ENCODE measurements around the gene ZRANB3. TPM values are rescaled to one million over a fixed set of nuclear protein-coding genes. Genes with fewer than 3 reads are reported as not detected.

ZRANB3 gene
- total RNA-seq, 1 experiment from 2014 or later = 11.3 TPM

DNA sequence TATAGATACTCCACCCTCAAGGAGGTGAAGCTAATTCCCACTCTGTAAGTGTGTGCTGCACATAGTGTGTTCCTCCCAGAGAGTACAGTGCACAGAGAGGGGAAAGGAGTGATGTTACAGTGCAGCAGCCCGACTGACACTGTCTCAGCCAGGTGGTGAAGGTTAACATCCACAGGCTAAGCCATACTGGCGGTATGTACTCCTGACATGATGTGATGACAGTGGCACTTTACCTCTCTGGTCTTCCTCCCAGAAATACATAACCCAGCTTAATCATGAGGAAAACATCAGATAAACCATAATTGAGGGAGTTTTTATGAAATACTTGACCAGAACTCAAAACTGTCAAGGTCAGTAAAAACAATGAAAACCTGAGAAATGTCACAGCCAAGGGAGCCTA, 371.8 kb downstream of the ZRANB3 start:
- no peaks in the 10 kb centered on the region for H3K79me2 ChIP-seq (ENCODE audit: low read depth)
- intact Hi-C loops (cut with micrococcal nuclease; ENCODE audit: unreplicated experiment) = no loop called here
- ChIA-PET POLR2A (ENCODE audit: unreplicated experiment) (no interaction called here), CTCF (no interaction called here)
- H3K27me3 ChIP-seq (ENCODE audit: insufficient read depth, low read depth) = no peaks in the 10 kb centered on the region
- DNase-seq = no peak
- H2AFZ ChIP-seq = no peak overlapping the region
- no TSS peak for BruUV-seq (replicated peaks)
- H3K4me1 ChIP-seq (replicated peaks; ENCODE audit: insufficient read depth) = 0 out of 2 replicates have a peak, but pooled peaks cover under 1% of the 10 kb centered on the region
- H4K20me1 ChIP-seq (ENCODE audit: insufficient read depth) = no peaks in the 10 kb centered on the region; the same call in none of the 2 replicates
- no peaks in the 10 kb centered on the region for H3K9me3 ChIP-seq (ENCODE audit: insufficient read depth, low read depth)
- TF ChIP-seq EZH2 (IDR thresholded peaks at IDR 0.05; ENCODE audit: low read depth) = no peak
- TF ChIP-seq, protein P1, sequence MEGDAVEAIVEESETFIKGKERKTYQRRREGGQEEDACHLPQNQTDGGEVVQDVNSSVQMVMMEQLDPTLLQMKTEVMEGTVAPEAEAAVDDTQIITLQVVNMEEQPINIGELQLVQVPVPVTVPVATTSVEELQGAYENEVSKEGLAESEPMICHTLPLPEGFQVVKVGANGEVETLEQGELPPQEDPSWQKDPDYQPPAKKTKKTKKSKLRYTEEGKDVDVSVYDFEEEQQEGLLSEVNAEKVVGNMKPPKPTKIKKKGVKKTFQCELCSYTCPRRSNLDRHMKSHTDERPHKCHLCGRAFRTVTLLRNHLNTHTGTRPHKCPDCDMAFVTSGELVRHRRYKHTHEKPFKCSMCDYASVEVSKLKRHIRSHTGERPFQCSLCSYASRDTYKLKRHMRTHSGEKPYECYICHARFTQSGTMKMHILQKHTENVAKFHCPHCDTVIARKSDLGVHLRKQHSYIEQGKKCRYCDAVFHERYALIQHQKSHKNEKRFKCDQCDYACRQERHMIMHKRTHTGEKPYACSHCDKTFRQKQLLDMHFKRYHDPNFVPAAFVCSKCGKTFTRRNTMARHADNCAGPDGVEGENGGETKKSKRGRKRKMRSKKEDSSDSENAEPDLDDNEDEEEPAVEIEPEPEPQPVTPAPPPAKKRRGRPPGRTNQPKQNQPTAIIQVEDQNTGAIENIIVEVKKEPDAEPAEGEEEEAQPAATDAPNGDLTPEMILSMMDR (conservative IDR thresholded peaks at IDR 0.05) = no peak
- H3K36me3 ChIP-seq (ENCODE audit: low read depth) = peaks cover 37% of the 10 kb centered on the region
- no peaks in the 10 kb centered on the region for H3K9me2 ChIP-seq (ENCODE audit: insufficient read depth)
- peaks cover 23% of the 10 kb centered on the region; the same call in 1 of the 2 replicates for H3F3A ChIP-seq (ENCODE audit: insufficient read depth, low read depth)
- no peak overlapping the region for H3K27ac ChIP-seq
- H3K4me2 ChIP-seq = no peak overlapping the region
- H3K4me3 ChIP-seq = no peak overlapping the region

DNA sequence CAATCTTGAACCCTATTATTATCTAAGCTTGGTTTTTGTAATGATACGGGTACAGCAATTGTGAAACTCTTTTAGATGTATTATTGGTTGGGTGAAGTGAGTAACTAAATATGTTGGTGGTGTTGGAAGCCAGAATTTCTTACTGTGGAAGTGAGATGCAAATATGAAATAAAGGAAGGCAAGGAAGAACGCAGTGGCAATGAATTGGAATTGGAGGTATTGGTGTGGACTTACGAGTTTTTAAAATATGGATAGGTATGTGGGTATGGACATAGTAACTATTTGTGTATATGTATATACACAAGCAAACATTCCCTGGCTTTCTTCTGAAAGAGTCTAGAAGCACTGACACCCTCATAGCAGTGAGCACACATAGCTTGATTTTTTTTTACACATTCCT, 373.2 kb downstream of the ZRANB3 start:
- Histone ChIP-seq H3K4me1 (replicated peaks; ENCODE audit: insufficient read depth) (no peaks in the 10 kb centered on the region), H3K9me2 (ENCODE audit: insufficient read depth) (no peaks in the 10 kb centered on the region), H3K4me3 (no peak overlapping the region), H3K36me3 (ENCODE audit: low read depth) (peaks cover 50% of the 10 kb centered on the region), H3K27me3 (ENCODE audit: insufficient read depth, low read depth) (no peaks in the 10 kb centered on the region), H2AFZ (no peak overlapping the region), H4K20me1 (ENCODE audit: insufficient read depth) (no peaks in the 10 kb centered on the region; the same call in none of the 2 replicates), H3K9me3 (ENCODE audit: insufficient read depth, low read depth) (no peaks in the 10 kb centered on the region), H3K79me2 (ENCODE audit: low read depth) (no peaks in the 10 kb centered on the region), H3K27ac (no peak overlapping the region), H3K4me2 (no peak overlapping the region), H3F3A (ENCODE audit: insufficient read depth, low read depth) (peaks cover 17% of the 10 kb centered on the region; the same call in 1 of the 2 replicates)
- TF ChIP-seq, protein P1 (conservative IDR thresholded peaks at IDR 0.05) = no peak
- TF ChIP-seq EZH2 (IDR thresholded peaks at IDR 0.05; ENCODE audit: low read depth) = no peak
- intact Hi-C loops (cut with micrococcal nuclease; ENCODE audit: unreplicated experiment) = no loop called here
- ChIA-PET CTCF (interaction anchor here (0.6 kb wide), 1 partner anchor 9 kb away, joined by 5 read pairs; no protein-coding TSS in a partner anchor), POLR2A (ENCODE audit: unreplicated experiment) (no interaction called here)
- DNase-seq = no peak
- no TSS peak for BruUV-seq (replicated peaks)

DNA sequence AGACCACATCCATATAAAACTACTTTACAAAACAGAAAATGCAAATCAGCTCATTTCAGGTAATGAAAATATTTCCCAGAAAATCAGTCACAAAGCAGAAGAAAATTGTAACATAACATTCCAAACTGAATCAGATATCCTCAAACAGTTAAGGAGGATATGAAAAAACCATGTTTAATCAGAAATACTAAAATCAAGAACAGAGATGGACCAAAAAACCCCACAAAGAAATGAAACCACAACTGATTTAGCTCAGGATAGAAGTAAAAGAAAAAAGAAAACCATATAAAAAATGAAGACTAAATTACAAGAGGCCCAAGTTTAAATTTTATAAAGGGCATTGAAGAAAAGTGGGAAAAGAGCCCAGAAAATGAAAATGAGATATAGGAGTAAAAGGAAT, 376.1 kb downstream of the ZRANB3 start:
- POLR2A ChIA-PET (ENCODE audit: unreplicated experiment) = interaction anchor here (0.5 kb wide), 1 partner anchor 44 kb away, joined by 8 read pairs; no protein-coding TSS in a partner anchor
- intact Hi-C loops (cut with micrococcal nuclease; ENCODE audit: unreplicated experiment) = no loop called here
- H3K9me2 ChIP-seq (ENCODE audit: insufficient read depth) = no peaks in the 10 kb centered on the region

More for the DNA sequence above, 376.1 kb downstream of the ZRANB3 start:
- Histone ChIP-seq H3K79me2 (ENCODE audit: low read depth) (no peaks in the 10 kb centered on the region), H4K20me1 (ENCODE audit: insufficient read depth) (peaks cover 3% of the 10 kb centered on the region; the same call in 1 of the 2 replicates), H2AFZ (no peak overlapping the region), H3K27ac (no peak overlapping the region), H3K4me3 (no peak overlapping the region), H3F3A (ENCODE audit: insufficient read depth, low read depth) (peaks cover 8% of the 10 kb centered on the region; the same call in 1 of the 2 replicates), H3K4me1 (replicated peaks; ENCODE audit: insufficient read depth) (no peaks in the 10 kb centered on the region), H3K4me2 (no peak overlapping the region), H3K27me3 (ENCODE audit: insufficient read depth, low read depth) (no peaks in the 10 kb centered on the region), H3K9me3 (ENCODE audit: insufficient read depth, low read depth) (no peaks in the 10 kb centered on the region), H3K36me3 (ENCODE audit: low read depth) (peaks cover 59% of the 10 kb centered on the region)
- DNase-seq = no peak
- CTCF ChIA-PET = no interaction called here
- no TSS peak for BruUV-seq (replicated peaks)
- TF ChIP-seq, protein P1 (conservative IDR thresholded peaks at IDR 0.05) = no peak
- no peak for TF ChIP-seq EZH2 (IDR thresholded peaks at IDR 0.05; ENCODE audit: low read depth)
